ENCODE data around the gene SYT14.
A peak's percentile ranks its signal among the peaks of the same experiment; 100 is the strongest.

GRCh38 chr1:210132582-210132981, 194.6 kb downstream of the SYT14 start:
- TF ChIP-seq CREB1 (IDR thresholded peaks at IDR 0.05; ENCODE audit: low read depth), result no peak
- TF ChIP-seq RAD21 (IDR thresholded peaks at IDR 0.05; ENCODE audit: low read depth), result no peak
- TF ChIP-seq REST (IDR thresholded peaks at IDR 0.05; ENCODE audit: low read depth), result peak; percentile 92
- no peak for TF ChIP-seq USF1 (IDR thresholded peaks at IDR 0.05)
- TF ChIP-seq MAX (IDR thresholded peaks at IDR 0.05), result no peak
- TF ChIP-seq EGR1 (IDR thresholded peaks at IDR 0.05), result no peak
- TF ChIP-seq TEAD4 (IDR thresholded peaks at IDR 0.05), result no peak
- no peak for TF ChIP-seq FOXM1 (IDR thresholded peaks at IDR 0.05; ENCODE audit: borderline replicate concordance, low read depth)
- TF ChIP-seq EP300 (IDR thresholded peaks at IDR 0.05; ENCODE audit: borderline replicate concordance), result no peak
- no peak for TF ChIP-seq ZBTB7A (IDR thresholded peaks at IDR 0.05; ENCODE audit: low read depth)
- no peak for TF ChIP-seq TAF1 (IDR thresholded peaks at IDR 0.05; ENCODE audit: low read depth)
- no peak for TF ChIP-seq CEBPB (IDR thresholded peaks at IDR 0.05)
- no peak for TF ChIP-seq NFIC (IDR thresholded peaks at IDR 0.05)

Data from Ishikawa (cell line).